Upper lobe of left lung (tissue), 6 donors: Measurements from ENCODE around the gene KPNA6. TPM values are rescaled to one million over a fixed set of nuclear protein-coding genes. Genes with fewer than 3 reads are reported as not detected.
A peak's percentile ranks its signal among the peaks of the same experiment; 100 is the strongest.
"Not testable (repeated sequence)": the region's sequence is repeated elsewhere in the genome, so short reads cannot be mapped to it uniquely, and the experiment has no call there.

Source experiments
- ATAC-seq, 2 donors: fragments of 200-7000 bp; cut with Tn5 transposase; one replicate each; pipeline ENCODE4 v1.9.1; 2022; ENCODE audit warnings: mild to moderate bottlenecking in 2 of 2, moderate library complexity in 2 of 2; ENCODE audit not compliant: low FRiP score in 2 of 2
- DNase-seq, 2 donors: peaks; one replicate each; pipeline ENCODE4 v3.0.0-alpha.2; 2019 to 2020
- H3K27ac ChIP-seq, 4 donors: fragments of 200-600 bp; sonication (generic); one replicate each; pipeline ENCODE4 v1.5.1; 2016 to 2019
- H3K27me3 ChIP-seq, 4 donors: fragments of 200-600 bp; sonication (generic); one replicate each; pipeline ENCODE4 v1.5.1; 2017 to 2019
- H3K36me3 ChIP-seq, 4 donors: fragments of 200-600 bp; sonication (generic); one replicate each; pipeline ENCODE4 v1.5.1; 2016 to 2019
- H3K4me1 ChIP-seq, 4 donors: fragments of 200-600 bp; sonication (generic); one replicate each; pipeline ENCODE4 v1.5.1; 2018 to 2019
- H3K4me3 ChIP-seq, 4 donors: fragments of 200-600 bp; sonication (generic); one replicate each; pipeline ENCODE4 v1.5.1; 2017 to 2019; ENCODE audit warnings: mild to moderate bottlenecking in 2 of 4, moderate library complexity in 1 of 4
- H3K9me3 ChIP-seq, 4 donors: fragments of 200-600 bp; sonication (generic); one replicate each; pipeline ENCODE4 v1.5.1; 2018 to 2019
- CTCF ChIP-seq, 6 experiments: fragments of 450-650 bp in 4 of 6; fragments of 200-600 bp in 2 of 6; sonication (generic) in 2 of 6; IDR thresholded peaks; one replicate each; pipeline ENCODE4 v1.5.1; 2016 to 2019; ENCODE audit warnings: antibody characterized with exemption in 6 of 6
- EP300 ChIP-seq, 4 donors: sonication (generic); formaldehyde crosslinking; IDR thresholded peaks; one replicate each; pipeline ENCODE4 v1.5.1; 2017; ENCODE audit warnings: antibody characterized with exemption in 4 of 4, control low read depth in 2 of 4
- POLR2A ChIP-seq, 4 donors: fragments of 450-650 bp; IDR thresholded peaks; one replicate each; pipeline ENCODE4 v1.5.1; 2016 to 2017; ENCODE audit warnings: antibody characterized with exemption in 4 of 4, mild to moderate bottlenecking in 2 of 4
- POLR2AphosphoS5 ChIP-seq, 2 donors: sonication (generic); formaldehyde crosslinking; IDR thresholded peaks; one replicate each; pipeline ENCODE4 v1.5.1; 2017; ENCODE audit warnings: antibody characterized with exemption in 2 of 2
- WGBS, 2 donors: methylation state at CpG; one replicate each; pipeline ENCODE4 v1.1.5; 2017 to 2018; 5-methylcytosine and 5-hydroxymethylcytosine counted together
- total RNA-seq, 6 donors: library from RNA; depleted of rRNA in 4 of 6; stranded (reverse); fragments of >200 nt in 4 of 6; gene quantifications; one replicate each; pipeline versions ENCODE4 v1.1.0 to v1.2.1, GENCODE V29; 2016 to 2021
- donor health status: DM: no; HTN: no; CAD: no; lungs with moderate emphysema.
- donor health status: DM: no; HTN: yes; CAD: no; lungs with severe emphysema.

Gene KPNA6
- total RNA-seq, 6 donors from 2014 or later = 16.8 to 53.8 (median 42.0) TPM

GRCh38 chr1:32127409-32128198, 19.7 kb downstream of the KPNA6 start:
- ATAC-seq = no peak
- H3K27ac ChIP-seq = peak overlapping the region in 1 of 4 donors; percentile 57
- 60 to 64% methylated on average over 4 of the region's 4 CpGs for WGBS, 2 donors
- H3K4me3 ChIP-seq = no peak overlapping the region
- no peak for TF ChIP-seq POLR2A (IDR thresholded peaks at IDR 0.05)
- no peak for TF ChIP-seq POLR2AphosphoS5 (IDR thresholded peaks at IDR 0.05)
- TF ChIP-seq CTCF (IDR thresholded peaks at IDR 0.05) = no peak
- TF ChIP-seq EP300 (IDR thresholded peaks at IDR 0.05) = no peak
- no peaks in the 10 kb centered on the region for H3K27me3 ChIP-seq
- DNase-seq = no peak
- H3K9me3 ChIP-seq = no peaks in the 10 kb centered on the region
- peaks cover 0 to 9% (median 0%) of the 10 kb centered on the region in 4 donors for H3K36me3 ChIP-seq
- peaks cover 21 to 40% (median 29%) of the 10 kb centered on the region in 4 donors for H3K4me1 ChIP-seq

GRCh38 chr1:32128479-32128878, 20.6 kb downstream of the KPNA6 start:
- WGBS, 2 donors = 13 to 18% methylated on average over 1 of the region's 1 CpG
- H3K4me1 ChIP-seq = peaks cover 21 to 44% (median 31%) of the 10 kb centered on the region in 4 donors
- TF ChIP-seq POLR2A (IDR thresholded peaks at IDR 0.05) = no peak
- TF ChIP-seq CTCF (IDR thresholded peaks at IDR 0.05) = no peak
- no peak for TF ChIP-seq POLR2AphosphoS5 (IDR thresholded peaks at IDR 0.05)
- TF ChIP-seq EP300 (IDR thresholded peaks at IDR 0.05) = no peak
- no peaks in the 10 kb centered on the region for H3K27me3 ChIP-seq
- DNase-seq (no peak), ATAC-seq (no peak)
- H3K9me3 ChIP-seq = no peaks in the 10 kb centered on the region
- no peak overlapping the region for H3K4me3 ChIP-seq
- H3K36me3 ChIP-seq = peaks cover 0 to 9% (median 0%) of the 10 kb centered on the region in 4 donors
- no peak overlapping the region for H3K27ac ChIP-seq

GRCh38 chr1:32128964-32129363, 21.1 kb downstream of the KPNA6 start:
- no peak for ATAC-seq
- peaks cover 21 to 47% (median 32%) of the 10 kb centered on the region in 4 donors for H3K4me1 ChIP-seq
- WGBS, 2 donors = 92 to 96% methylated on average over 1 of the region's 1 CpG

GRCh38 chr1:32133950-32134280, 26.1 kb downstream of the KPNA6 start:
- H3K36me3 ChIP-seq, ATAC-seq, H3K4me3 ChIP-seq, H3K27me3 ChIP-seq, H3K9me3 ChIP-seq, DNase-seq: not testable (repeated sequence)
- H3K27ac ChIP-seq = peak overlapping the region in 1 of 4 donors; percentile 26
- H3K4me1 ChIP-seq = peaks cover 6 to 22% (median 15%) of the 10 kb centered on the region in 4 donors
- WGBS, 2 donors = 96 to 98% methylated on average over 9 of the region's 9 CpGs

More at GRCh38 chr1:32128964-32129363, 21.1 kb downstream of the KPNA6 start:
- Histone ChIP-seq H3K36me3 (peaks cover 0 to 9% (median 0%) of the 10 kb centered on the region in 4 donors), H3K9me3 (no peaks in the 10 kb centered on the region), H3K27ac (no peak overlapping the region), H3K4me3 (no peak overlapping the region), H3K27me3 (no peaks in the 10 kb centered on the region)
- TF ChIP-seq CTCF (IDR thresholded peaks at IDR 0.05) (no peak), POLR2AphosphoS5 (IDR thresholded peaks at IDR 0.05) (no peak), POLR2A (IDR thresholded peaks at IDR 0.05) (no peak), EP300 (IDR thresholded peaks at IDR 0.05) (no peak)
- no peak for DNase-seq

GRCh38 chr1:32137111-32137510, 29.3 kb downstream of the KPNA6 start:
- TF ChIP-seq POLR2A (IDR thresholded peaks at IDR 0.05) = no peak
- TF ChIP-seq POLR2AphosphoS5 (IDR thresholded peaks at IDR 0.05) = no peak
- no peak for TF ChIP-seq EP300 (IDR thresholded peaks at IDR 0.05)
- no peak for TF ChIP-seq CTCF (IDR thresholded peaks at IDR 0.05)

More at GRCh38 chr1:32137111-32137510, 29.3 kb downstream of the KPNA6 start:
- peaks cover 0 to 22% (median 12%) of the 10 kb centered on the region in 4 donors for H3K4me1 ChIP-seq
- H3K27me3 ChIP-seq = no peaks in the 10 kb centered on the region
- H3K36me3 ChIP-seq = no peaks in the 10 kb centered on the region
- no peak overlapping the region for H3K27ac ChIP-seq
- WGBS, 2 donors = 96 to 98% methylated on average over 5 of the region's 5 CpGs
- H3K9me3 ChIP-seq = no peaks in the 10 kb centered on the region
- no peak for DNase-seq
- no peak for ATAC-seq
- no peak overlapping the region for H3K4me3 ChIP-seq
